ENCODE results near the gene NYAP2.

NYAP2 gene

GRCh38 chr2:225429717-225430116 lies 30.2 kb downstream of the NYAP2 start:
- DNase-seq (ENCODE audit: low spot score) = no peak

GRCh38 chr2:225431105-225431863 lies 31.8 kb downstream of the NYAP2 start:
- DNase-seq (ENCODE audit: low spot score) = no peak

GRCh38 chr2:225434014-225434413 lies 34.5 kb downstream of the NYAP2 start:
- no peak for DNase-seq (ENCODE audit: low spot score)

GRCh38 chr2:225437319-225437718 lies 37.8 kb downstream of the NYAP2 start:
- no peak for DNase-seq (ENCODE audit: low spot score)

GRCh38 chr2:225438248-225438647 lies 38.7 kb downstream of the NYAP2 start:
- no peak for DNase-seq (ENCODE audit: low spot score)

- DNase-seq (ENCODE audit: low spot score) = no peak
Measured at GRCh38 chr2:225452677-225453076, 53.2 kb downstream of the NYAP2 start.

- no peak for DNase-seq (ENCODE audit: low spot score)
Measured at GRCh38 chr2:225454412-225454811, 54.9 kb downstream of the NYAP2 start.

- DNase-seq (ENCODE audit: low spot score) = no peak
Measured at GRCh38 chr2:225456619-225457260, 57.2 kb downstream of the NYAP2 start.

- DNase-seq (ENCODE audit: low spot score) = no peak
Measured at GRCh38 chr2:225457482-225457881, 58.0 kb downstream of the NYAP2 start.

- no peak for DNase-seq (ENCODE audit: low spot score)
Measured at GRCh38 chr2:225458431-225459117, 59.1 kb downstream of the NYAP2 start.

- DNase-seq (ENCODE audit: low spot score) = no peak
Measured at GRCh38 chr2:225462417-225462816, 62.9 kb downstream of the NYAP2 start.

- no peak for DNase-seq (ENCODE audit: low spot score)
Measured at GRCh38 chr2:225462945-225463344, 63.4 kb downstream of the NYAP2 start.

- DNase-seq (ENCODE audit: low spot score) = no peak
Measured at GRCh38 chr2:225463449-225463848, 63.9 kb downstream of the NYAP2 start.

- no peak for DNase-seq (ENCODE audit: low spot score)
Measured at GRCh38 chr2:225464346-225465025, 65.0 kb downstream of the NYAP2 start.

- no peak for DNase-seq (ENCODE audit: low spot score)
Measured at GRCh38 chr2:225465827-225466226, 66.3 kb downstream of the NYAP2 start.

- DNase-seq (ENCODE audit: low spot score) = no peak
Measured at GRCh38 chr2:225466891-225467604, 67.5 kb downstream of the NYAP2 start.

- no peak for DNase-seq (ENCODE audit: low spot score)
Measured at GRCh38 chr2:225468131-225468530, 68.6 kb downstream of the NYAP2 start.

- no peak for DNase-seq (ENCODE audit: low spot score)
Measured at GRCh38 chr2:225471039-225471438, 71.5 kb downstream of the NYAP2 start.

- no peak for DNase-seq (ENCODE audit: low spot score)
Measured at GRCh38 chr2:225471482-225471881, 72.0 kb downstream of the NYAP2 start.

- DNase-seq (ENCODE audit: low spot score) = no peak
Measured at GRCh38 chr2:225472161-225472560, 72.7 kb downstream of the NYAP2 start.

- DNase-seq (ENCODE audit: low spot score) = no peak
Measured at GRCh38 chr2:225479386-225479785, 79.9 kb downstream of the NYAP2 start.

GRCh38 chr2:225484751-225485150 lies 85.2 kb downstream of the NYAP2 start:
- no peak for DNase-seq (ENCODE audit: low spot score)

All from COLO829 (cell line).